GM10847 (cell line): ENCODE results near the gene APOL6.

Experiments
- POLR2A ChIP-seq: IDR thresholded peaks from 2 replicates; pipeline ENCODE4 v1.6.1; 2011; ENCODE audit not compliant: insufficient read length; ENCODE audit errors: extremely low read depth

Gene APOL6

GRCh38 chr22:35649026-35649553 lies 844 bp downstream of the APOL6 start:
- TF ChIP-seq POLR2A = no peak

GRCh38 chr22:35649636-35650250 lies 1.5 kb downstream of the APOL6 start:
- no peak for TF ChIP-seq POLR2A

- TF ChIP-seq POLR2A = no peak
These were observed 2.8 kb downstream of the APOL6 start for GRCh38 chr22:35651085-35651484.

GRCh38 chr22:35653824-35654223 lies 5.6 kb downstream of the APOL6 start:
- TF ChIP-seq POLR2A = no peak

- no peak for TF ChIP-seq POLR2A
These were observed 8.1 kb downstream of the APOL6 start for GRCh38 chr22:35656284-35656752.

GRCh38 chr22:35657571-35658312 lies 9.5 kb downstream of the APOL6 start:
- no peak for TF ChIP-seq POLR2A

- TF ChIP-seq POLR2A = no peak
These were observed 12.3 kb downstream of the APOL6 start for GRCh38 chr22:35660291-35661127.

GRCh38 chr22:35661464-35661863 lies 13.2 kb downstream of the APOL6 start:
- no peak for TF ChIP-seq POLR2A

GRCh38 chr22:35662914-35663313 lies 14.7 kb downstream of the APOL6 start:
- no peak for TF ChIP-seq POLR2A

GRCh38 chr22:35663371-35663770 lies 15.1 kb downstream of the APOL6 start:
- no peak for TF ChIP-seq POLR2A

- no peak for TF ChIP-seq POLR2A
These were observed 16.8 kb downstream of the APOL6 start for GRCh38 chr22:35664955-35665587.

- TF ChIP-seq POLR2A = no peak
These were observed 26.1 kb downstream of the APOL6 start for GRCh38 chr22:35674335-35674734.

- TF ChIP-seq POLR2A = no peak
These were observed 29.4 kb downstream of the APOL6 start for GRCh38 chr22:35677460-35678187.

- TF ChIP-seq POLR2A = no peak
These were observed 30.6 kb downstream of the APOL6 start for GRCh38 chr22:35678836-35679235.
